Skeletal muscle cell (primary cell): ENCODE measurements around the gene EPSTI1.

Source experiments
- DNase-seq: peaks from one replicate; pipeline ENCODE4 v3.0.0-alpha.2; 2010; ENCODE audit warnings: low read depth
- H3K4me3 ChIP-seq: 2 replicates; pipeline ENCODE4 v1.5.1; 2011; ENCODE audit warnings: low read depth, mild to moderate bottlenecking, control low read depth, low read length, moderate library complexity

The EPSTI1 gene

DNA sequence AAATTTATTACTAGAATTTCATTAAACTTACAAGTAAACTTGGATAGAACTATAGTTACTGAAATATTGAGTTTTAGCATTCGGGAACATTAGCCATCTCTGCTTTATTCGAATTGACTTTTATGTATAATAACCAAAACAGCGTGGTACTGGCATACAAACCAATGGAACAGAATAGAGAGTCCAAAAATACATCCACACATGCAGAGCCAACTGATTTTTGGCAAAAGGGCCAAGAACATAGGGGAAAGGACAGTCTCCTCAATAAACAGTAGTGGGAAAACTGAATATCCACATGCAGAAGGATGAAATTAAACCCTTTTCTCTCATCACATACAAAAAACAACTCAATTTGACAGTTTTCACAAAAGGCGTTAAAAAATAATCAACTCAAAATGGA, 84.3 kb downstream of the EPSTI1 start:
- DNase-seq = no peak
- H3K4me3 ChIP-seq = no peak overlapping the region

DNA sequence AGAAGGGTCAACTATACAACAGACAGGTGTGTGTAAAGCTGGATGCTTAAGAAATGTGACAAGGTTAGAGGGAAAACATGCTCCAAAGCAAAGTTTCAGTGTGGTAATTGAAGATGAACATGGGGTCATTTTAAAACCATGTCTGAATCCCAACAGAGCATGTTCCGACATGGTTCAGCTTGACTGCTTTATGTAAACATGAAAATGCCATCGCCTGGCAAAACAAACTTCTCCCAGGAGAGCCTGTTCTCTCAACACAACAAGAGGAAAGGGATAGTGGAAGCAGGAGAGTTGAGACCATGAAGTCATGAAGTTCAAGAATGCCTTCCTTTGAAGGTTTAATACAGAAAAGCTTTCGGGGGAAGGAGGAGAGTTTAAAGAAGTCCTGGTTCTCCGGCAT, 85.8 kb downstream of the EPSTI1 start:
- no peak overlapping the region for H3K4me3 ChIP-seq
- no peak for DNase-seq

DNA sequence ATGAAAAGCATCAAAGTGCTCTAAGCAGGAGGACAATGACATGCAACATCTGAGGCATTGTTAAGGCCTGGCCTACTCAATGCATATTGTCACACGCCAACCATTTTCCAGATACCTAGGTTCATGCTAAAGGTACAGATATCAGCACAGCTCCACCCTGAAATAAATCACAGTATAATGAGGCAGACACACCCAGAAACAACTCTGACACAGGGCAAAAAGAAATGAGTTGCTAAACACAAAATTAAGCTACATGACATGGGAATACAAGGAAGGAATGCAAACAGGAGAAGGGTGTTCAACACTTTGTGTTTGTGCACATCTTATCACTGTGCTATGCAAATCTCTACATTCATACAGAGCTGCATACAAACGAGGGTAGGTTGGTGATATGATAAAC, 86.5 kb downstream of the EPSTI1 start:
- no peak overlapping the region for H3K4me3 ChIP-seq
- DNase-seq = no peak

DNA sequence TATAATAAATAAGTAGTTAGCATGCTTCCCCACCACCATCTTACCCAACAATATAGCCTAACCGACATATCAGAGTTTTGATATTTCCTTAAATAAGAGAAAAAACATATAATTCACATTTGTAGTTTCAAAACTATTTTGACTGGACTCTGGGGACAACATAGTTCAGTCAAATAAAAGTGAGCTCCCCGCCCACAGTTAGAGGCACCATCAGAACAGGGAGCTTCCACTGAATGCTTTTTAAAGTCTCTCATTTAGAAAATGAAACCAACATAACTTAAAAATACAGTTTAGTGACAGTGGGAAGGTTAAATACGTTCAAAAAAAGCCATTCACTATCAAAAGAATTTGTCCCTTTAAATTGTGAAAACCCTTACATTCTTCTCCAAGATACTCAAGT, 92.8 kb downstream of the EPSTI1 start:
- H3K4me3 ChIP-seq = no peak overlapping the region
- no peak for DNase-seq

DNA sequence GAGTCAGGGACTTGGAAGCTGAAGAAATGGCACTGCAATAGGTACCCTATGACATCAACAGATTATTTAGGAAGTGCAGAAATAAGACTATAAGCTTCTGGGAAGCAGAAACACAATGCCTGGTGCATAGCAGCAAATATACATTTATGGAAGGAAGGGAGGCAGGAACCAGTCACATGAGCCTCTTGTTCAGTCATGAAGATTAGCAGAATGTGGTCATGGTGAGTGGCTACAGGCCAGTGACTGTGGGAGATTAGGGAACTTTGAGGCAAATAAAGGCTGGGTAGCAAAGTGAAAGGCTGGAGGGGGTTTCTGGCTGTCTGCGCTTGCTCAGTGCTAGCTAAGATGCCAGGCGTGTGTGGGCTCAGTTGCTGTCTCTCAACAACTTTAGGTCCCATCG, 96.3 kb downstream of the EPSTI1 start:
- H3K4me3 ChIP-seq = no peak overlapping the region
- no peak for DNase-seq

DNA sequence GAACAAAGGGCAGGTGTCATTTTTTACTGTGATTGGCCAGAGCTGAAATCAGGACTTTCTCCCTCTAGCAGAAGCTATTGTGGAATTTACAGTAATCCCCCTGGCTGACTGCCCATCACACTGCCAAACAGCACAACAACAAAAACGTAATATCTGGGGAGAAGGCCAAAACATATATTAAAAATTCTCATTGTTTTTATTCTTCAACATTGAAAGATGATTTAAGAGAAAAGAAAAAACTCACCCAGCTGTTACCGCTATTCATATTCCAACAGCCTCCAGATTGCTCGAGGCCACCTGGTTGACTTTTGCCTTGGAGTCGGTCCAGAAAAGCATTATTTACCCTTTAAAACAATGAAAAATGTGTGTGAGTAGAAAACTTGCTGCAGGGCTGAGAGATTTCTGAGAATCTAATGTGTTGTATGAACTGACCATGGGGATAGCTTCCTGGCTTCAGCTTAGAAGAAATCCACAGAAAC, 97.2 kb downstream of the EPSTI1 start:
- peak; percentile 40 for DNase-seq
- no peak overlapping the region for H3K4me3 ChIP-seq

DNA sequence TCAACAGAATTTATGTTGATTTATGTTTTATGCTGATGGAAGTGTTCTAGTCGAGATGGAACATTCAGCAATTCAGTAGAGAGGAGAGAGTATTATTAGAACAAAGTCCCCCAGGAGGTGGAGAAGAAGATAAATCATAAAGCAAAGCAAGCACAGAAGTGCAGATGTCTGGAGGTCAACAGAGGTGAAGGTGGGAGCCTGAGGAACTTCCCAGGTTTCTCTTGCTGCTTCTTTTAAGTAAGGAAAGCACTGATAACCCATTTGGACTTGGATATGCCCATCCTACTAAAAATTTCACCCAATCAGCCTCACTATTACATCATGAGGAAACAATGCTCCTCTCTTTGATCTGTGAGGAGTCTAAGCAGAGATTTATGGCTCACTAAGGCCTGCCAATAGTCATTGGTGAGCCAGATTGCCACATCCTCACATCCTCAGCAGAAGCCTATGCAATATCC, 98.8 kb downstream of the EPSTI1 start:
- no peak overlapping the region for H3K4me3 ChIP-seq
- peak; percentile 90 for DNase-seq

DNA sequence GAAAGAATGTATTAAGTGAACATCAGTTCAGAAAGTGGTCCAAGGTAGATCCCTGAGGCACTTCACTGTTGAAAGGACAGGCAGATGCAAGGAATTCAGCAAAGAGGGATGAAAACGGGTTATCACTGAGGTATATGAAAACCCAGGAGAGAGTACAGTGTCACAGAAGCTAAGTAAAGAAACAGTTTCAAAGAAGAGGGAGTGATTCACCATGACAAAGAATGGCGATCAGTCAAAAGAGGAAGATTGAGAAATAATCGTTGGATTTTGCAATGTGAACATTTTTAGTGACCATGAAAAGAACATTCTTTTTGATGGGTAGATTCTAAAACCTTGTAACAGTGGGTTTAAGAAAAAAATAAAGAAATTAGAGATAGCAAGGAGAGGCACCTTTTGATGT, 99.3 kb downstream of the EPSTI1 start:
- DNase-seq = peak; percentile 54
- no peak overlapping the region for H3K4me3 ChIP-seq

DNA sequence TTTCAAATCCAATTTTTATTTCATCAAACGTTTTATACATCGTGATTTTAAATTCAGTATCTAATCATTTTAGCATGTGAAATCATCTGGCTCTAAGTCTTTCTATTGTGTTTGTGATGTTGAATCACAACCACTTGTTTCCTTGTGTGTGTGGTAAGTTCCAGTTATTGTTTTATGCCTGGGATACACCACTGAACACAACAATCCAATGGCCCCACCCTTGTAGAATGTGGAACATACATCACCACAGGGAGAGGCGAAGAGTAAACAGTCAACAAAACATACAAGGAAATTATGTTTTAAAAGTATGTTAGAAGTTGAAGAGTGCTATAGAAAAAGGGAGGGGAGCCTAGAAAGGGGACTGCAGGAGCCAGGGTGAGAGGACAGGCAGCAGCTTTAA, 100.5 kb downstream of the EPSTI1 start:
- no peak overlapping the region for H3K4me3 ChIP-seq
- no peak for DNase-seq

DNA sequence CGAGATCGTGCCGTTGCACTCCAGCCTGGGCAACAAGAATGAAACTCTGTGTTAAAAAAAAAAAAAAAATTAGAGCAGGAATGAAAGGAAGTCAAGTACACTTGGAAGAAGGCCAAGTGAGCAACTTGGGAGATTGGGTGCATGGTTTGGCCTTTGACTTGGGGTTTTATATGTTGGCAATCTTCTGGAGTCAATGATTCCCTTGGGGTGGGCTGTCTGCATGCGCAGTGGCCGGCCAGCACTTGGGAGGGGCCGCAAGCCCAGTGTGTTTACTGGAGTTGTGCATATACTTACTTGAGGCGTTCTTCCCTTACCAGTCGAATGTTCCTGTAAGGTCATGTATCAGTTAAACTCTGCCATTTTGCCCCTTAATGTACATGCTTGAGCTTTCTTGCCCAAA, 106.7 kb downstream of the EPSTI1 start:
- DNase-seq = no peak
- no peak overlapping the region for H3K4me3 ChIP-seq

DNA sequence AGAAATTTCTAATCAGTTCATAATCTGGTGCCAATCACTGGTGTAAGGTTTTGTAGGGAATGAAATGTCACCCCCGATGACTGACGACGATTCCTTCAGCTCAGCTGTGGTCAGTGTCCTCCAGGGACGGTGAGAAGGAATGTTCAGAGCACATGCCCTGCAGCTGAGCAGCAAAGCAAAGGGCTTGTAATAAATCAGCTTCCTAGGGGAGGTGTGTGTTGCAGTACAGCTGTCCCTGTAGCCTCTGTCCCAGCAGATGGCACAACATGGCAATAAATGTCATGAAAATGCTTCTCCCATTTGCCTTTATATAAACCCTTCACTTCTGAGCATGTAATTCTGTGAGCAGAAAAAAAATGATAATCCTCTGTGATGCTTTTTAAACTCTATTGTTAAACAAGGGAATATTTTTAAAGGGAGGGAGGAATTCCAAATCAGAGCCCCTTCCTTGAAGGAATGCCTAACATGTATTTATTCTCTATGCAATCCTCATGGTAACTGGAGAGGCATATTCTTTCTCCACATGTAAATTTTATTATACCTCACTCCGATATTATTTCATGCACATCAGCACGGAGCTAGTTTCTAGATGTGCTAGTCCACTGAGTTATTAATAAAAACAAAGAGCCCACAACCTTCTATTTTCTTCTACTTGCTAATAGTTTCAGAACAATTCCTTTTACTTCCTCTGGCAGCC, 108.1 kb downstream of the EPSTI1 start:
- H3K4me3 ChIP-seq = no peak overlapping the region
- DNase-seq = peak; percentile 70

DNA sequence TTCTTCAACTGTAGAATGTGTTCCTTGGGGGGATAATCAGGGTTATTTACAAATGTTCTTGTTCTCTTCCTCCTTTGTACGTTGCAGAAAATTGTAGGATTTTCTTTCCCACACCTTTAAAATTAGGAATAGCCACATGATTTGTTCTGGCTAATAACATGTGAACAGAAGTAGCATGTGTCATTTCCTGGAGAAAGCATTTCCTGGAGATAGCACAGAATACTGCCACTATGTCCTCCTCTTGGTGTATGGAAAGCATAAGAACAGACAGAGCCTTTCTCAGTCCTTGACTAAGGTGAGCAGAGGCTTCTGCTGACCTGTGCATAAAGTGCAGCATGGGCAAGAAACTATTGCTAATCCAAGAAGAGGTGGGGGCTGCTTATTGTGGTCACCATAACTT, 108.9 kb downstream of the EPSTI1 start:
- DNase-seq = no peak

DNA sequence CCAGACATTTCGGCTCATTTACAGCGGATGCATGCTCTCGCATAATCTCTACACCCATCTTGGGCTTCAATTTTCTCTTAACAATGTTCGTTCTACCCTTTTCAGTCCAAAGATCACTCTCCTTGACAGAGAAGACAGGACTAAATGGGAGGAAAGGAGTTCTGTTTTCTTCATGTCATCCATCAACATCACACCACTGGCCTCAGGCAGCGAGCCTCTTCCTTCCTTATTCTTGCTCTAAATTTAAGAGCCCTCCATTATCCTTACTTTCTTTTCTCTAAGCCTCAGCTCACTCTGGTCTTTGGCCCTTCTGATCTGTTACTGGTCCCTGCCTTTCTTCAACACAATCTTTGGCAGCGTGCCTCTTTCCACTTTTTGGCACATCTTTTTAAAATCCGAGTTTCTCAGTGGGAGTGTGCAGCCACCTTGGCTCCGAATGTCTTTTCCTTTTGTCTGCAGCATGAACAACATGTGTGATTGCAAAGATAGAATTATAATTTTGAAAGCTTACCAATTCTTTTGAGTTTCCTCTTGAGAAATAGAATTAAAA, 111.9 kb downstream of the EPSTI1 start:
- H3K4me3 ChIP-seq = no peak overlapping the region
- no peak for DNase-seq

More for the DNA sequence above, 108.9 kb downstream of the EPSTI1 start:
- H3K4me3 ChIP-seq = no peak overlapping the region

DNA sequence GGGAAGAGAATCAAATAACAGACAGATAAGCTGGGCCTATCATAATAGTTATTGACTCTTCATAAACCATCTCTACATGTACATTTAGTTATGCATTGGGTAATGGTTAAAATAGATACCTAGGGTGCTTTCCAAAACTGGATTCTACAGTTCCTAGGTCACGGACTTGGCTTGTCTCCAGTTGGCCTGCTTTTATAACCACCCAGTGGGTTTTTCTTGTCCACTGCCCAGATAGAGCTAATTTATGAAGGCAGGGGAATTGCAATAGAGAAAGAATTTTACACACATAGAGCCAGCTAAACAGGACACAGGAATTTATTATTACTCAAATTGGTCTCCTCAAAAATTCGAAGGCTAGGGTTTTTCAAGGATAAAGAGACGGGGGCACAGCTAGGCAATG, 113.3 kb downstream of the EPSTI1 start:
- DNase-seq = peak; percentile 50
- H3K4me3 ChIP-seq = no peak overlapping the region

DNA sequence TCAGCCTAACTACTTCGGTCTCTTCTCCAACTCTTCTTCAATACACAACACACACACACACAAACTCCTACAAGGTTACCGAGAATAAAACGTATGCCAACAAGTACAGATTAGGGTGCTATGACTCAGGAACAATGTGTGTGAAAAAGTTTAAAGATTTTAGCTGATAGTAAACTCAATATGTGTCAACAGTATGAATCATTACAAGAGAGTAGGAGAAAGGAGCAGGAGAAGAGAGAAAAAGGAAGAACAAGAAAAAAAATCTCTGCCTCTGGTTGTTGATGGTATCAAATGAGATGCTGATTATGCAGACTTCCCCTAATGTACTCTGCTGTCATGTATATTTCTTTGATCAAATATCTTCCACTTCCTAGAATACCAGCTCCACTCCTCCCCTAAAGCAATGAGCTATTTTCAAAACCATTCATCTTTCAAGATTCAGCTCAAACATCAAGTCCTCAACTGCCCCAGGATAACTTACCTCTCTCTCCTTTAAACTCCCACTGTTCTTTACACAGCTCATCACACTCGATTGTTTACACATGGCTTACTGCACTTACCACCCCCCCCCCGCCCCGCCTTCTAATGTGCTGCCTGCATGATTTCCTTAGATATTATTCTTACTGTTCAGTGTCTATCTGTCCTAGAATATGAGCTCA, 115.0 kb downstream of the EPSTI1 start:
- no peak overlapping the region for H3K4me3 ChIP-seq

DNA sequence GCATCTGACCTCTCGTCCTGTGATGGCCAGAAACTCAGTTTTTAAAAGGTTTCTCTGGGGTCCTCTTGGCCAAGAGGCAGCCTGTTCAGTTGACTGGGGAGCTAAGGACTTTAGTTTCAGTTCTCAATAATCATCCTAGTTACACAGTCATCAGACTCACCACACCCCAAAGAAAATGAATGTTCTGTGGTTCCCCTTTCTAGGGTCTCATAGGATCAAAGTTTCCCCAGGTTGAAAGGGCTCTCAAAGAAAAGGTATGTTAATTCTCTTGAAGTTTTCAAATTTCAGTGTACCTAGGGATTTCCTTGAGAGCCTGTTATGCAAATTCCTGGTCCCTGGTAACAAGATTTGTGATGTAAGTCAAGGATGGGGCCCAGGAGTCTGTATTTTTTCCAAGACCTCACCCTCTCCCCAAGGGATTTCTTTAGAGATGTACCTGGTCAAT, 115.7 kb downstream of the EPSTI1 start:
- DNase-seq = no peak
- H3K4me3 ChIP-seq = no peak overlapping the region

More for the DNA sequence above, 115.0 kb downstream of the EPSTI1 start:
- peak; percentile 54 for DNase-seq

DNA sequence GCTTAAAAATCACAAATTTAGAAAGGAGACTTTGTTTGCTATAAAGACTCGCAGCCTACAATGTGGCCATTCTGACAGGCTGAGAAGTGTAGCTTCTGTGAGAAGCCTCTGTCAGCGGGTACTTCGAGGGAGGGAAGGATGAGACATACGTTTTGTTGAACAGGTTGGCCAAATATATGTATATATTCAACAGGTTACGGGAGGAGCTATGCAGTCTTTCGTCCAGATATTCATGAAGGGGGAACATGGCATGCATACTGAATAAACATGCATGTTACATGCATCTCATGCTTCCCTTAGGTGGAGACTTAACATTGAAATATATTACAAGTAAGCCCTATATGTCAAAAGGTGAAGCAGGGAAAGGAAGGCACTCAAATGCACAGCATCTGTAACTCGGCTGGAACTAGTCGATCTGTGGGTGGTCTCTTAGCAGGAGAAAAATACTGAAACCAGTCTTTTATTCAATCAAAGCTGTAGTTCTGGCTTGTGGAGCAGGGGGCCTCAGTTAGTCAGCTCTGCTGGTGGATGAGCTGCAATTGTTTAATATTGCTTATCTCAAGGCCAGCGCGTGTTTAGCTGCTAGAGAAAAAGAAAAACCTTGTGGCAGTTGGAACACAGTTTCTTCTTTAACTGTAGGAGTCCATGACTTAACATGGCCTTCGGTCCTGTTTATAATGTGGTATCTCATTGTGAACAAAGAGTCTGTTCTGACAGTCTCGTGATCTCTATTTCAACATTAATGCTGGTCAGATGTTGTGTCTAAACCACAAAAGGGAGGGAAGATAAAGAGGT, 116.4 kb downstream of the EPSTI1 start:
- DNase-seq = no peak
- H3K4me3 ChIP-seq = no peak overlapping the region

DNA sequence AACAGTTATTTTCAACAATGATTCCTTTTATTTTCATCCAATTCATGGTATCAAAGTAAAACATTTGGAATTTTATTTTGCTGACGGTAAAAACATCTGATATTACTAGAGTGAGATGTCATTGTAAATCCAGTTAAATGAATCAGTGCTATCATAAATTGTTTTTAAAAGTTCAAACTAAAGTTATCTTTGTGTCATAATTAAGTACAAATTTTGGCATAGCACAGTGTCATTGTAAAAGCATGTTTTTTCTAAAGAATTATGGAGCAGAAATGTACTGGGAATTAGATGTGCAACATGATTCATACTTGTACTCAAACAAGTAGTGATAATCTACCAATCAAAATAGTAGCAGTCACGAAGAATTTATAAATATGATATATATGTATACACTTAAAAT, 117.8 kb downstream of the EPSTI1 start:
- no peak overlapping the region for H3K4me3 ChIP-seq
- DNase-seq = no peak

DNA sequence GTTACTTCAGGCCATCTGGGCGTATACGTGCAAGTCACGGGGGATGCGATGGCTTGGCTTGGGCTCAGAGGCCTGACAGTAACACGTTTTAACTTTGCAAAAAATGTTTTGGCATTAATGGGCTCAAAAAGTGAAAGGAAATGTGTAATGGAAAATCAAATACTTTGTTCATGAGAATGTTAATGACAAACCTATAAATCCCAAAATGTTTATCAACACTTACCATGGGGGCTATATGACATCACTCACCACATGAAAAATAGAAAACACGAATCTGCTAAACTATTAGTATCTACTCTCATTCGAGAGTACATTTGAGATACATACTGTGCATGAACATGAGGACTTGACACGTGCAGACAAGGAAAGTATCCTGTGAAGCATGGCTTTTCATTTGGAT, 119.0 kb downstream of the EPSTI1 start:
- no peak for DNase-seq
- no peak overlapping the region for H3K4me3 ChIP-seq

DNA sequence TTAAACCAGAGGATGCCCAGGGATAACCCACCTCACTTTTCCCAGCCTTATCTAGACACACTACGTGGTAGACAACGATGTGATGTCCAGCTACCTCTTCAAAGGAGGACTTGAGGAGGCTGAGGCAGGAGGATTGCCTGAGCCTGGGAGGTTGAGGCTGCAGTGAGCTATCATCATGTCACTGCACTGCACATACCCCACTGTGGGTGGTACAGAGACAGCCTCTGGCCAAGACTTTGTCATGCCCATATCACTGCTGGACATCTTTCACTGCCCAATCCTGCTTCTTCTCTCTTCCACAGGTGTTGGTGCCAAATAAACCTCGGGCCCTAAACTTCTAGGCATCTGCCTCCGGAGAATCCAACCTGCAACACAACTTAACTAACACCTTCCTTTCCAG, 124.8 kb downstream of the EPSTI1 start:
- no peak overlapping the region for H3K4me3 ChIP-seq
- no peak for DNase-seq
